DMS 273 (cell line): ENCODE results near the gene KCNK6.
"Not testable (repeated sequence)": the region's sequence is repeated elsewhere in the genome, so short reads cannot be mapped to it uniquely, and the experiment has no call there.

Source experiments
- DNase-seq: peaks from one replicate; lab custom pipeline; 2025; ENCODE audit not compliant: unreplicated experiment; lab: John Stamatoyannopoulos, UW

Gene KCNK6

DNA sequence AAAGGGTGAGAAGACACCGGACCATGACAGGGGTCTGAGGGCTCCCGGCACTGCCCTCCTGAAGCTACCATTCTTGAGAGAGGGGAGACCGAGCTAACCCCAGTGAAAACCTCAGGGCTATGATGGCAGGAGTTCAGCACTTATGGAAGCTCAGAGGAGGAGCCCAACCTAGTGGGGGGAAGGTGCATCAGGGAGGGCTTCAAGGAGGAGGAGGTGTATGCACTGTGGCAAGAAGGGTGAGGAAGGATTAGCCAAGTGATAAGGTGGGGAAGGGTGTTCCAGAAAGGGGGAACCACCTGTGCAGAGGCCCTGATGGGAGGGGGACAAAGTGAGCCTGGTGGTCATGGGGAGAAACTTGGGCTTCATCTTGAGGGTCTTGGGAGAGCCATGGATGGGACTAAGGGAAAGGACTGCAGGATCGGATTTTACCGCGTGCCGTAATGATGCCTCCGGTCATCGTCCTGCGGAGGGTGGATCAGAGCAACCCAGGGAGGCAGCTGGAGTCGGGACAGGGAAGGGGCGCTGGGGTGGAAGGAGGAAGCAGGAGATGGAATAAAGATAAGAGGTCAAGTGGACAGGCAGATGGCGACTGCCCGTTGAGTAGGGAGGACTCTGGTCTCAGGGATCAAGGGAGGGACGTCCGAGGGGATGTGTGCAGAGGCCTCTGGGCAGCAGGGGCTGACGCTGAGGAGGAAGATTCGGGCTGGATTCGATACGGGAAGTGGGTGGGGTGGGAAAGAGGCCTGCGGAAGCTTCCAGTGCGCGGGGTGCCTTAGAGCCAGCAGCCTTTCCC lies 41.4 kb downstream of the KCNK6 start:
- no peak for DNase-seq

- peak; percentile 95 for DNase-seq
These were observed 42.0 kb downstream of the KCNK6 start for GRCh38 chr19:38361633-38362075.

DNA sequence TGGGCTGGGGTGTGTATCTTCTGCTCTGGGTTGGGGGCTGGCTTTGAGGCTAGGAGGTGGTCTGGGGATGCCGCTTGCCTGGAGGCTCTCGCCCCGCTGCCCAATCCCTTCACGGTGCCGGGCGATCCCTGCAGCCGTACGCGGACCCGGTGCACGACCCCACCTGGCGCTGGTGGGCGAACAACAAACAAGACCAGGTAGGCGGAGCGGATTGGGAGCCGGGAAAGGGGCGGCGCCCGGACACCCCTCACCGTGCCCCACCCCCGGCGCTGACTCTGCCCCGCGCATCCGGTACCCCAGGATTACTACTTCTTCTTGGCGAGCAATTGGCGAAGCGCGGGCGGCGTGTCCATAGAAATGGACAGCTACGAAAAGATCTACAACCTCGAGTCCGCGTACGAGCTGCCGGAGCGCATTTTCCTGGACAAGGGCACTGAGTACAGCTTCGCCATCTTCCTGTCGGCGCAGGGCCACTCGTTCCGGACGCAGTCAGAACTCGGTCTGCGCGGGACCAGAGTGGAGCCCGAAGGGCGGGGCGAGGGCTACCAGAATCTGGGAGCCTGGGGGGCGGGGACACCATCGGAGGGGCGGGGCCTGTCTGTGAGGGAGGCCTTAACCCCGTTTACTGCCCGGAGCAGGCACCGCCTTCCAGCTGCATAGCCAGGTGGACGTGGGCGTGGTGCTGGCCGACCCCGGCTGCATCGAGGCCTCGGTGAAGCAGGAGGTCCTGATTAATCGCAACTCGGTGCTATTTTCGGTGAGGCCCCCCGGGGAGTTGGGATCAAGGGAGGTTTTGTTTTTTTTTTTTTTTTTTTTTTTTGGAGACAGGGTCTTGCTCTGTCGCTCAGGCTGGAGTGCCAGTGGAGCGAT lies 42.7 kb downstream of the KCNK6 start:
- peak; percentile 95 for DNase-seq

GRCh38 chr19:38362946-38363688 lies 43.5 kb downstream of the KCNK6 start:
- not testable (repeated sequence) for DNase-seq

DNA sequence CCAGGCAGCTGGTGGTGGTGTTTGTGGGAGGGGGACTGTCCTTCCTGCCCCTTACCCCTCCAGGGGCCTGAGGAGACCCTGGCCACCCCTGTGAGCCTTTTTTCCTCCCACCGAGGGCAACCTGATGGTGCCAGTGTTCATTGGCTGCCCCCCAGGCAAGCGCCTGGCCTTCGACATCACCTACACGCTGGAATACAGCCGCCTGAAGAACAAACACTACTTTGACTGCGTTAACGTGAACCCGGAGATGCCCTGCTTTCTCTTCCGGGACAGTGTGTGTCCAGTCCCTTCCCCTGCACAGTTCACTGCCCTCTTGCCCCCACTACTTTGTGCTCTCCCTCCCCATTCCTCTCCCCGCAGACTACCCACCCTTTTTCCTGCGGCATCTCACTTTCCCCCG lies 47.4 kb downstream of the KCNK6 start:
- no peak for DNase-seq

GRCh38 chr19:38369584-38369983 lies 49.9 kb downstream of the KCNK6 start:
- DNase-seq: no peak

DNA sequence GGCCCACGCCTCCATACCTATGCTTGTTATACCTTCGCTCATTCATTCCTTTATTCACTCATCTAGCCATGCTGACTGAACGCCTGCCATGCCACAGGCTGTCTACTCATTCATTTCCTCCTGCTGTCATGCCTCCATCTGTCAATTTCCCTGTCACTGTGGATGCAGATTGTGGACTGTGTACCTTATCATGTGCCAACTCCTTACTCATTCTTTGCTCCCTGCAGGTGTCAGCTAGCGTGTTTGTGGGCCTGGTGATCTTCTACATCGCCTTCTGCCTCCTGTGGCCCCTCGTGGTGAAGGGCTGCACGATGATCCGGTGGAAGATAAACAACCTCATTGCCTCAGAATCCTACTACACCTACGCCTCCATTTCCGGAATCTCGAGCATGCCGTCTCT lies 50.7 kb downstream of the KCNK6 start:
- DNase-seq: peak; percentile 73

DNA sequence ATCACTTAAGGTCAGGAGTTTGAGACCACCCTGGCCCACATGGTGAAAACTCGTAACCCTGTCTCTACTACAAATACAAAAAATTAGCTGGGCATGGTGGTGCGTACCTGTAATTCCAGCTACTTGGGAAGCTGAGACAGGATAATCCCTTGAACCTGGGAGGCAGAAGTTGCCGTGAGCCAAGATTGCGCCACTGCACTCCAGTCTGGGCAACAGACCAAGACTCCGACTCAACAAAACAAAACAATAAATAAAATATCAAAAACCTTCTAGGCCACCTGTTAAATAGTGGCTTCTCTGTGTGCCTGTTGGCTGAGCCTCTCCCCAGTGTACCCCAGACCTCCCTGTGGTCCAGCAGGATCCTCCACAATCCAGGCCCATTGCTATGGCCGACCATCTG lies 51.4 kb downstream of the KCNK6 start:
- DNase-seq: no peak

DNA sequence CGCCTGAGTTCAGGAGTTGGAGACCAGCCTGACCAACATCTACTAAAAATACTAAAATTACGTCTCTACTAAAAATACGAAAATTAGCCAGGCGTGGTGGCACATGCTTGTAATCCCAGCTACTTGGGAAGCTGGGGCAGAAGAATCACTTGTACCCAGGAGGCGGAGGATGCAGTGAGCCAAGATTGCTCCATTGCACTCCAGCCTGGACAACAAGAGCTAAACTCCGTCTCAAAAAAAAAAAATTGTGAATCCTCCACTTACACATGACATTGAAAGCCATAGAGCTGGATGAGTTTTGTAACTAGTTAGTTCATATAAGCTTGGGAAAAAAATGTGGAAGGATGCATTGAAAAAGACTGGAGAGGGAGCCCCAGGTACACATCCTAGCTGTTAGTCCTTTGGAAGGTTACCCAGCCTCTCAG lies 54.3 kb downstream of the KCNK6 start:
- DNase-seq: no peak

- DNase-seq: peak; percentile 100
These were observed 54.9 kb downstream of the KCNK6 start, which contains the start of gene PSMD8 for GRCh38 chr19:38374332-38375097. Gene PSMD8, plus strand, starts transcription at chr19:38374571. Its CDS starts 31 bp downstream, at chr19:38374602.

GRCh38 chr19:38375098-38375493 lies 55.5 kb downstream of the KCNK6 start:
- no peak for DNase-seq

GRCh38 chr19:38375748-38376147 lies 56.1 kb downstream of the KCNK6 start:
- DNase-seq: peak; percentile 47

GRCh38 chr19:38376576-38376975 lies 56.9 kb downstream of the KCNK6 start:
- no peak for DNase-seq

DNA sequence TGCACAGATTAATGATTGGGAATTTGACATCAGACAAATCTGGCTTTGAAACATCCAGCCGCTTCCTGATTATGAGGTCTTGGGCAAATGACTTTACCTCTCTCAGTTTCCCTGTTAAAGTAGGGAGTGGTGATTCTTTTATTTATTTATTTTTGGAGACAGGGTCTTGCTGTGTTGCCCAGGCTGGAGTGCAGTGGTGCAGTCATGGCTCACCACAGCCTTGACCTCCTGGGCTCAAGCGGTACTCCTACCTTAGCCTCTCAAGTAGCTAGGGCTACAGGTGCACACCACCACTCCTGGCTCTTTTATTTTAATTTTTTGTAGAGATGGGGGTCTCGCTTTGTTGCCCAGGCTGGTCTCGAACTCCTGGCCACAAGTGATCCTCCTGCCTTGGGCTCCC lies 57.4 kb downstream of the KCNK6 start:
- no peak for DNase-seq

- no peak for DNase-seq
These were observed 59.2 kb downstream of the KCNK6 start for GRCh38 chr19:38378866-38379265.

GRCh38 chr19:38381138-38381537 lies 61.5 kb downstream of the KCNK6 start:
- no peak for DNase-seq
